Mesodermal cell (in vitro differentiated cells): ENCODE results near the gene ATXN10.

Experiments
- H3K27ac ChIP-seq: 2 replicates; pipeline ENCODE4 v1.7.0; 2013; ENCODE audit warnings: mild to moderate bottlenecking, low read depth, low read length, moderate library complexity; ENCODE audit not compliant: severe bottlenecking
- H3K36me3 ChIP-seq: 2 replicates; pipeline ENCODE4 v1.7.1; 2013; ENCODE audit warnings: mild to moderate bottlenecking, low read length, moderate library complexity; ENCODE audit not compliant: control insufficient read depth, insufficient read depth
- H3K4me1 ChIP-seq: one replicate; pipeline ENCODE4 v1.7.1; 2013; ENCODE audit warnings: mild to moderate bottlenecking, low read length; ENCODE audit not compliant: insufficient read depth, control insufficient read depth, poor library complexity, severe bottlenecking
- H3K4me3 ChIP-seq: 2 replicates; pipeline ENCODE4 v1.7.0; 2013; ENCODE audit warnings: low read length, control low read depth, mild to moderate bottlenecking; ENCODE audit not compliant: insufficient read depth, poor library complexity, severe bottlenecking; ENCODE audit errors: extremely low read depth
- H3K9me3 ChIP-seq: 2 replicates; pipeline ENCODE4 v1.7.1; 2013; ENCODE audit warnings: mild to moderate bottlenecking, low read length, moderate library complexity; ENCODE audit not compliant: control insufficient read depth
- WGBS, 2 experiments: methylation state at CpG; one replicate each; pipeline ENCODE4 v1.1.5; 2013; ENCODE audit warnings: missing lambda C conversion rate in 2 of 2; ENCODE audit not compliant: insufficient coverage in 2 of 2; 5-methylcytosine and 5-hydroxymethylcytosine counted together

ATXN10 gene

GRCh38 chr22:45836418-45837169 is 165.0 kb downstream of the ATXN10 start:
- 90 to 100% methylated on average over 1 to 3 of the region's 8 CpGs for WGBS, 2 experiments
- H3K27ac ChIP-seq, result no peak overlapping the region
- peaks cover 3% of the 10 kb centered on the region for H3K4me1 ChIP-seq
- no peak overlapping the region for H3K4me3 ChIP-seq
- peaks cover 35% of the 10 kb centered on the region for H3K36me3 ChIP-seq
- no peaks in the 10 kb centered on the region for H3K9me3 ChIP-seq

DNA sequence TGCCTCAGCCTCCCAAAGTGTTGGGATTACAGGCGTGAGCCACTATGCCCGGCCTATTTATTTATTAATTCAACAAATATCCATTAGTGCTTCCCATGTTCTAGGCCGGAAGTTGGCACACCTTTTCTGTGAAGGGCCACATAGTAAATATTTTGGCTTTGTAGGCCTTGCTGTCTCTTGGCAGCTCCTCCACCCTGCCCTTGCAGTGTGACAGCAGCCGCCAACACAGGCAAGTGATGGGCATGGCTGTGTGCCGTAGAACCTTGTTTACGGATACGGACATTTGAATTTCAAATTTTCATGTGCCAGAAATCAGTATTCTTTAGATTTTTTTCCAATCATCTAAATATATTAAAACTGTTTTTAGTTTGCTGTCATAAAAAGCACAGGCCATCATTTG is 165.9 kb downstream of the ATXN10 start:
- H3K4me1 ChIP-seq, result peaks cover 9% of the 10 kb centered on the region

GRCh38 chr22:45838305-45838887 is 166.8 kb downstream of the ATXN10 start:
- no peak overlapping the region for H3K4me3 ChIP-seq
- H3K27ac ChIP-seq, result no peak overlapping the region
- H3K36me3 ChIP-seq, result peaks cover 43% of the 10 kb centered on the region
- WGBS, 2 experiments, result 69 to 87% methylated on average over 2 to 3 of the region's 5 CpGs
- no peaks in the 10 kb centered on the region for H3K9me3 ChIP-seq
- H3K4me1 ChIP-seq, result peaks cover 17% of the 10 kb centered on the region

More for the DNA sequence above, 165.9 kb downstream of the ATXN10 start:
- 83 to 93% methylated on average over 2 to 3 of the region's 7 CpGs for WGBS, 2 experiments
- H3K27ac ChIP-seq, result no peak overlapping the region
- H3K4me3 ChIP-seq, result no peak overlapping the region
- peaks cover 36% of the 10 kb centered on the region for H3K36me3 ChIP-seq
- no peaks in the 10 kb centered on the region for H3K9me3 ChIP-seq

- 78 to 85% methylated on average over 1 to 4 of the region's 8 CpGs for WGBS, 2 experiments
- Histone ChIP-seq H3K36me3 (peaks cover 44% of the 10 kb centered on the region), H3K4me3 (no peak overlapping the region), H3K27ac (no peak overlapping the region), H3K9me3 (no peaks in the 10 kb centered on the region), H3K4me1 (peaks cover 37% of the 10 kb centered on the region)
These were observed 168.8 kb downstream of the ATXN10 start for GRCh38 chr22:45840483-45840882.

GRCh38 chr22:45842291-45842991 is 170.8 kb downstream of the ATXN10 start:
- H3K36me3 ChIP-seq, result peaks cover 47% of the 10 kb centered on the region
- whole genome bisulfite sequencing, 2 experiments, result 82 to 91% methylated on average over 10 to 12 of the region's 12 CpGs
- H3K9me3 ChIP-seq, result no peaks in the 10 kb centered on the region
- peaks cover 38% of the 10 kb centered on the region for H3K4me1 ChIP-seq
- no peak overlapping the region for H3K27ac ChIP-seq
- no peak overlapping the region for H3K4me3 ChIP-seq

GRCh38 chr22:45843031-45843430 is 171.4 kb downstream of the ATXN10 start:
- WGBS, 2 experiments, result 54 to 86% methylated on average over 1 to 4 of the region's 7 CpGs
- H3K4me3 ChIP-seq, result no peak overlapping the region
- H3K9me3 ChIP-seq, result no peaks in the 10 kb centered on the region
- no peak overlapping the region for H3K27ac ChIP-seq
- H3K4me1 ChIP-seq, result peaks cover 38% of the 10 kb centered on the region
- peaks cover 53% of the 10 kb centered on the region for H3K36me3 ChIP-seq

GRCh38 chr22:45843986-45844385 is 172.4 kb downstream of the ATXN10 start:
- H3K4me1 ChIP-seq, result peaks cover 38% of the 10 kb centered on the region
- no peak overlapping the region for H3K27ac ChIP-seq
- H3K36me3 ChIP-seq, result peaks cover 55% of the 10 kb centered on the region
- no peak overlapping the region for H3K4me3 ChIP-seq
- 25 to 29% methylated on average over 1 of the region's 2 CpGs for WGBS, 2 experiments
- H3K9me3 ChIP-seq, result no peaks in the 10 kb centered on the region

DNA sequence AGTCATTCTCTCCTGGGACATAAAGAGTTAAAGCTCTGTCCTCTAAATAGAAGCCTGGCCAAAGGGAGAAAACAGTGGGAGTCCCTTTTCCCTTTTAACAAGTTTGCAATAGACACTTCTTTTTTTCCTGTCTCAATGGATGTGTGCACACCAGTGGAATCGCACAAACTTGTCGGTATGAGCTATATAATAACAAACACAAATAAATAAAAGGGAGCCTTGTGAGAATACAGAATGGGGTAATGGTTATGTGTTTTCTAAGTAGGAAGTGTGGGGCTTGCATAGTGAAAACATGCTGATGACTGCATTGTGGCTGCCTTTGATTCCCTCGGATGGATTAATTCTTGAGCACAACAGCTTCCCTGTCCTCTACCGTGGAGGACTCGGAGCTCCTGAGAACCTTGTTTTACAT is 173.4 kb downstream of the ATXN10 start:
- 0% methylated on average over 3 of the region's 5 CpGs; no CpG with 5 or more reads in 1 of the 2 experiments for WGBS, 2 experiments
- Histone ChIP-seq H3K36me3 (peaks cover 56% of the 10 kb centered on the region), H3K27ac (peak overlapping the region; percentile 73), H3K4me3 (no peak overlapping the region), H3K4me1 (peaks cover 38% of the 10 kb centered on the region), H3K9me3 (no peaks in the 10 kb centered on the region)

DNA sequence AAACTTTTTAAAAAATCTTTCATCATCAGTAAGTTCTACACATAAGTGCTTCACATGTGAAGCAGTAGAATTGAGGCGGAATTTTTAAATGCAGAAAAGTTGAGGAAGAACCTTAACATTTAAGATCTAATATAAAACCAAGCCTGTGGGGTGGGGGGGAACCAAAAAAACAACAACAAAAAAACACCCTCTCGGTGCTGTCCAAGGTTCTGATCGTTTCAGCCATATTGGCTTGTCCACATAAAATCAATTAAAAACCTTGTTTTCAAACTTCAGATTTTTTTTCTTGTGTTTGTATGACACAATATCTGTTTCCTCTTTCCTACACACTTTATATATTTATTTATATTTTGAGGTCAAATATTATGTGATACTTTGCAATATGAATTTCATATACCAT is 175.3 kb downstream of the ATXN10 start:
- peaks cover 67% of the 10 kb centered on the region for H3K36me3 ChIP-seq
- peaks cover 35% of the 10 kb centered on the region for H3K4me1 ChIP-seq
- H3K27ac ChIP-seq, result no peak overlapping the region
- no peak overlapping the region for H3K4me3 ChIP-seq
- WGBS, 2 experiments, result no CpG with 5 or more reads among the region's 3 CpGs
- peaks cover 2% of the 10 kb centered on the region for H3K9me3 ChIP-seq

- WGBS, 2 experiments, result 96 to 100% methylated on average over 2 of the region's 2 CpGs
- H3K36me3 ChIP-seq, result peaks cover 74% of the 10 kb centered on the region
These were observed 177.3 kb downstream of the ATXN10 start for GRCh38 chr22:45848904-45849303.

More at GRCh38 chr22:45848904-45849303, 177.3 kb downstream of the ATXN10 start:
- H3K4me1 ChIP-seq, result peaks cover 17% of the 10 kb centered on the region
- H3K9me3 ChIP-seq, result peaks cover 10% of the 10 kb centered on the region
- no peak overlapping the region for H3K4me3 ChIP-seq
- no peak overlapping the region for H3K27ac ChIP-seq
